ENCODE measurements around the gene FCN3.

DNA sequence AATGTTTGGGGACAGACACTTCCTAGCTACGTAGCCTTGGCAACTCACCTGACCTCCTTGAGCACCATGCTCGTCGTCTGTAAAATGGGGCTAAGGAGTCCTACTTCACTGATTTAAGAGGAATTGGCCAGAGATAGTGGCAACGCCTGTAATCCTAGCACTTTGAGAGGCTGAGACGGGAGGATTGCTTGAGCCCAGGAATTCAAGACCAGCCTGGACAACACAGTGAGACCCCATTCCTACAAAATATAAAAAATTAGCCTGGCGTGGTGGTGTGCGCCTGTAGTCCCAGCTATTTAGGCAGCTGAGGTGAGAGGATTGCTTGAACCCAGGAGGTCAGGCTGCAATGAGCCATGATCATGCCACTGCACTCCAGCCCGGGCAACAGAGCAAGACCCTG lies 28.3 kb downstream of the FCN3 start:
- no peak for TF ChIP-seq CTCF (conservative IDR thresholded peaks at IDR 0.05; ENCODE audit: low read length)
- no peak for TF ChIP-seq EZH2phosphoT487 (IDR thresholded peaks at IDR 0.05; ENCODE audit: borderline replicate concordance, low read depth, low read length)
